HAP-1 (cell line): ENCODE results near the gene ACTR6.

ENCODE experiments used
- DNase-seq, 2 experiments: peaks; one replicate each; pipeline ENCODE4 v3.0.0-alpha.2; 2016 to 2020; ENCODE audit warnings: low spot score in 2 of 2
- H3K27me3 ChIP-seq: fragments of 250-450 bp; sonication (Bioruptor Pico); 2 replicates; pipeline ENCODE4 v1.5.1; 2020; ENCODE audit warnings: low read depth, mild to moderate bottlenecking, moderate library complexity
- H3K36me3 ChIP-seq: fragments of 250-450 bp; sonication (Bioruptor Pico); replicated peaks from 2 replicates; pipeline ENCODE4 v1.5.1; 2020; ENCODE audit warnings: mild to moderate bottlenecking
- H3K4me1 ChIP-seq: fragments of 250-450 bp; sonication (Bioruptor Pico); 2 replicates; pipeline ENCODE4 v1.5.1; 2020; ENCODE audit warnings: mild to moderate bottlenecking
- H3K4me3 ChIP-seq: fragments of 250-450 bp; sonication (Bioruptor Pico); 2 replicates; pipeline ENCODE4 v1.5.1; 2020; ENCODE audit warnings: mild to moderate bottlenecking, moderate library complexity
- H3K9me3 ChIP-seq: fragments of 250-450 bp; sonication (Bioruptor Pico); 2 replicates; pipeline ENCODE4 v1.5.1; 2020; ENCODE audit warnings: mild to moderate bottlenecking, moderate library complexity
- in situ Hi-C: fragments of 300-500 bp; cut with MboI; formaldehyde crosslinking; loops from 3 replicates; pipeline ENCODE4 v1.14.3; 2020; ENCODE audit warnings: low sequenced_read_pairs, inconsistent platforms, mixed read lengths

The ACTR6 gene

GRCh38 chr12:100200463-100201181 is at the start of gene ACTR6:
Gene ACTR6, plus strand, starts transcription at chr12:100200815. Its CDS starts 37 bp downstream, at chr12:100200852.
- H3K4me1 ChIP-seq = peaks cover 8% of the 10 kb centered on the region
- H3K27me3 ChIP-seq = no peaks in the 10 kb centered on the region
- no peaks in the 10 kb centered on the region for H3K9me3 ChIP-seq
- in situ Hi-C loops = no loop called here
- peaks cover 1% of the 10 kb centered on the region; the same call in 1 of the 2 replicates for H3K36me3 ChIP-seq
- peak within 1 kb of the TSS; percentile 59 for H3K4me3 ChIP-seq
- DNase-seq = peak; percentile 91 to 97

DNA sequence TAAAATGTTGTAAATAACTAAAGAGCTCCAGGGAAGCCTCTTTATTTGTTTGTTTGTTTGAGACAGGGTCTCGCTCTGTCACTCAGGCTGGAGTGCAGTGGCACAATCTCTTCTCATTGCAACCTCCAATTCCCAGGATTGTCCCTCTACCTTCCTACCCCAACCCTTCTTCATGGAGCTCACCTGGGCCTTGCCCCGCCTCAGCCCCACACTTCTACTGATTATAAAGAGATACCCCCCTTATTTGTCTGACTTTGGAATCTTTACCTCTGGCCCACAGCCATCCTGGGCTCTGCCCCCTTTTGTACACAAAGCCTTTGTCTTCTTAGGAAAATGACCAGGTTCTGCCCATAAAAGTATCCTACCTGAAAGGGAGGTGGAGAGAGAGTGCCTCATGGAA is 48.8 kb upstream of the ACTR6 start:
- Histone ChIP-seq H3K4me3 (no peak overlapping the region), H3K27me3 (no peaks in the 10 kb centered on the region), H3K9me3 (no peaks in the 10 kb centered on the region), H3K4me1 (peaks cover 6% of the 10 kb centered on the region), H3K36me3 (no peaks in the 10 kb centered on the region)
- in situ Hi-C loops = no loop called here
- DNase-seq = no peak

GRCh38 chr12:100153131-100153530 is 47.5 kb upstream of the ACTR6 start:
- in situ Hi-C loops = no loop called here

DNA sequence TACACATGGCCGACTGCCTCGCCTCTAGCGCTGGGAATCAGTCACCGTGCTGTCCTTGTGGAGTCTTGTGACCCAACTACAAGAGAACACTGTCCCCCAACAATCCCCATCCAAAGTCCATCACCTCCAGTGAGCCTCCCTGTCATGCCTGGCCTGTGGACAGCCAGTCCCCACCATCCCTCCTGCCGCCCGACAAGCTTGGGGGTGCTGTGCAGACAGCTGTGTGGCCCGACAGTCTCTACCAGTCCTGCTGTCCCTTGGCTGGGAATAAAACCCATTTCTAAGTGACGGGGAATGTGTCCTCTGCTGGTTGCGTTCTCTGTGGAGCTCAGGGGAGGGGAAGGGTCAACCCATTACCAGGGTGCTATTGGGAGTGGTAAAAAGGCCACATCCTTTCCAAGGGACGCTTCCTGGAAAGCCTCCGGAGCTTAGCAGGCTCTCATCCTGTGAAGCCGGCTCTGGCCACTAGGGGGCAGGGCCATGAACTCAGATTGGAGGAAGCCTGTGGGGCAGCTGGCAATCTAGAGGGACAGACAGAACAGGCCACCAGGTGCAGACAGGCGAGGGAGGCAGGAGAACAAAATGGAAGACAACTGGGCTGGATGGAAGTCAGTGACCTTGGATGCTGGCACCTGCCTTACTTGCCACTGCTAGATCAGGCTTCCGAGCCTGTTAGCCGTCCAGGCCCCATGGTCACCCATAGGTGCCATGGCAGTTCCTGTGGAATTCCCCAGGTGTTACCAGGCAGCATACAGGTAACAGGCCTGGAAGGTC is 46.0 kb upstream of the ACTR6 start:
- Histone ChIP-seq H3K4me1 (no peaks in the 10 kb centered on the region; the same call in 1 of the 2 replicates), H3K9me3 (no peaks in the 10 kb centered on the region), H3K27me3 (no peaks in the 10 kb centered on the region), H3K36me3 (no peaks in the 10 kb centered on the region), H3K4me3 (no peak overlapping the region)
- DNase-seq = peak; percentile 55 to 91
- in situ Hi-C loops = no loop called here

More at GRCh38 chr12:100153131-100153530, 47.5 kb upstream of the ACTR6 start:
- Histone ChIP-seq H3K36me3 (no peaks in the 10 kb centered on the region), H3K4me3 (no peak overlapping the region), H3K4me1 (no peaks in the 10 kb centered on the region; the same call in 1 of the 2 replicates), H3K27me3 (no peaks in the 10 kb centered on the region), H3K9me3 (no peaks in the 10 kb centered on the region)
- DNase-seq = no peak

DNA sequence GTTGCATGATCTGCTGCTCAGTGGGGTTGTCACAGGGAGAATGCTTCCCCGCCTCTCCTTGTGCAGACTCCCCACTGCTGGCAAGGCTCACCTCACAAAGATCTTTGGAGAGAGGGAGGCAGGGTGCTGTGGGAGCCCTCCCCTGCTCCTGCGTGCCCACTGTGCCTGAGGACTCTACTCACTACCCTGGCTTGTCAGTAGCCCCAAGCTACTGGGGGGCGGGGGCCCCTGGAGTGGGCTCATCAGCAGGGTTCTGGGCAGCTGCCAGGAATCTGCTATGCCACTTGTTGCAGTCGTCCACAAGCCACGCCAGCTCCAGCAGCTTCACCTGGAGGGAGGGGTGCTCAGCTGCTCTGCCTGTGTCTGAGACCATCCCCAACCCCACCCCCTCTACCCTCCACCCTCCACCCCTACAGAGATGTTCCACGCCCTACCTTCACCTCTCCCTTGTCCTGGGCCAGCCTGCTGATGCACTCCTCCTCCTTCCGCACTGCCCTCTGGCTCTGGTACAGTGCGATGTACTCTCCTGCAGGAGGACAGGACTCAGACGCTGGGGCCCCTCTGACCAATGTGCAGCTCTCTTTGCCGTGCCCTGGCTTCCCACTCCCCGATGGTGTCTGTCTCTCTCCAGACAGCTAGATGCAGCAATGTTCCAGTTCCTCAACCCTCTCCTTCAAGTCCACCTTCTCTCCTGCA is 43.7 kb upstream of the ACTR6 start:
- no peaks in the 10 kb centered on the region for H3K9me3 ChIP-seq
- no peaks in the 10 kb centered on the region for H3K36me3 ChIP-seq
- no peak for DNase-seq
- H3K4me3 ChIP-seq = no peak overlapping the region
- in situ Hi-C loops = no loop called here
- no peaks in the 10 kb centered on the region; the same call in 1 of the 2 replicates for H3K4me1 ChIP-seq
- no peaks in the 10 kb centered on the region for H3K27me3 ChIP-seq

DNA sequence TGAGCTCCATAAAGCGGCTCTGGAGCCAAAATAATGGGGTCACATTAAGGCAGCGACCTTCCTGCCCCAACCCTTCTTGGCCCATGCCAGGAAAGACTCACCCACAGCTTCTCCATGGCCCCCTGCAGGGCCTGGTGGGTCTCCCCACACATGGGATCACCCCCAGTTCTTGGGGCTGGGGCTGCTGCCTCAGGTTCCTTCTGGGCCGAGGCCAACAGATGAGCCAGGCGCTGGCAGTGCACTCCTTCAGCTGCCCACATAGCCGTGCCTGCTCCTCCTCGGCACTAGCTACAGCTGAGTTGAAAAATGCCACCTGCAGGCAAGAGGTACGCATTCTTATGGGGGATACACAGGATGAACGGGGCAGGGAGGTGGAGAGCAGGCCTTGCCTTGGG is 43.2 kb upstream of the ACTR6 start:
- Histone ChIP-seq H3K36me3 (no peaks in the 10 kb centered on the region), H3K4me1 (no peaks in the 10 kb centered on the region; the same call in 1 of the 2 replicates), H3K4me3 (no peak overlapping the region), H3K9me3 (no peaks in the 10 kb centered on the region), H3K27me3 (no peaks in the 10 kb centered on the region)
- in situ Hi-C loops = no loop called here
- DNase-seq = no peak

DNA sequence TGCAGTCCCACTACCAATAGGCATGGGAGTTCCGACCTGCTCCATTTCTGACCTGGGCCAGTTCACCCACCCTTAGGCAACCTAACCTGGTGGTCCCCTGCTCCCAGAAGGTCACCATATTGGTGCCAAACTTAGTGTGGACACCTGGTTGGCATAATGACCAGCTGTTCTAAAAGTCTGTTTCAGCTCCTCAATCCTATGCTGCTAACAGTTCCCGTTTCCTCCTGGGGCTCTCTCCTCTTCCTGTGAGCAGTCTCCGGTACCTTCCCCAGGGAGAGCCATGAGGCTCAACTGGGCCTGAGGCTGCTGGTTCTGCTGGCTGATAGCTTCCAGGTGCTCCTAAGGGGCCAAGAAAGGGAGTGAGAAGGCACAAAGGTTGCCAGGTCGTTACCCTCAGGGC is 42.1 kb upstream of the ACTR6 start:
- in situ Hi-C loops = no loop called here
- peaks cover 10% of the 10 kb centered on the region for H3K4me1 ChIP-seq
- no peaks in the 10 kb centered on the region for H3K9me3 ChIP-seq
- H3K27me3 ChIP-seq = no peaks in the 10 kb centered on the region
- H3K4me3 ChIP-seq = no peak overlapping the region
- no peaks in the 10 kb centered on the region for H3K36me3 ChIP-seq
- DNase-seq = no peak

DNA sequence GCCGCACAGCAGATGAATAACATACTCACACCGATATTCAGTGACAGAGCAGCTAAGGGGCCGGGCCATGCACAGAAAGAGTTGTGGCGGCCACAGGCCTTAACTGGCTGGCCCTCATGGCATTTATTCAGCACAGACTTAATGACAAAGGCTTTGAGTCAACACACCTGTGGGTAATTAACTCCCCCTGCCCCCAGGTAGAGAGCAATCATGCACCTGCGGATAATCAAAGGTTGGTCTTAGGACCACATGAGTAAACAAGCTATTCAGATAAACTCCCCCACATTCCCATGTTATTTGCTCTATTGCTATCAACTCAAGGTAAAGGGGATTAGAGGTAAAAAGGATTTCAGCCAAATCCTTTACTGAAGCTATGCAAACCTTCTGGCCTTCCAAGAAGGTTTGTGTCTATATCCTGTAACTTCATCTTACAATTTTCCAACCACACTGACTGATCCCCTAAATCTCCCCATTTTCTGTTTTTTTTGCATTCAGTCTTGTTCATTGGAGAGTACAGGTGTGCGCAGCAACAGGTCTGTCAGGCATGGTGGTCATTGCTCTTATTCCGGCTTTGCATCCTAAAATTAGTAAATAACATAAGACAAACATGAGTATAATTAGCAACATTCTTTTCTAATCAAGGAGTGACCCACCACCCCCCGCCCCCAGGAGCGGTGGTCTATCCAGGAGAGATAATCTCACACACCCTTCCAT is 41.1 kb upstream of the ACTR6 start:
- DNase-seq = no peak
- H3K4me1 ChIP-seq = peaks cover 18% of the 10 kb centered on the region
- no peaks in the 10 kb centered on the region for H3K36me3 ChIP-seq
- H3K9me3 ChIP-seq = no peaks in the 10 kb centered on the region
- in situ Hi-C loops = no loop called here
- no peak overlapping the region for H3K4me3 ChIP-seq
- no peaks in the 10 kb centered on the region for H3K27me3 ChIP-seq

DNA sequence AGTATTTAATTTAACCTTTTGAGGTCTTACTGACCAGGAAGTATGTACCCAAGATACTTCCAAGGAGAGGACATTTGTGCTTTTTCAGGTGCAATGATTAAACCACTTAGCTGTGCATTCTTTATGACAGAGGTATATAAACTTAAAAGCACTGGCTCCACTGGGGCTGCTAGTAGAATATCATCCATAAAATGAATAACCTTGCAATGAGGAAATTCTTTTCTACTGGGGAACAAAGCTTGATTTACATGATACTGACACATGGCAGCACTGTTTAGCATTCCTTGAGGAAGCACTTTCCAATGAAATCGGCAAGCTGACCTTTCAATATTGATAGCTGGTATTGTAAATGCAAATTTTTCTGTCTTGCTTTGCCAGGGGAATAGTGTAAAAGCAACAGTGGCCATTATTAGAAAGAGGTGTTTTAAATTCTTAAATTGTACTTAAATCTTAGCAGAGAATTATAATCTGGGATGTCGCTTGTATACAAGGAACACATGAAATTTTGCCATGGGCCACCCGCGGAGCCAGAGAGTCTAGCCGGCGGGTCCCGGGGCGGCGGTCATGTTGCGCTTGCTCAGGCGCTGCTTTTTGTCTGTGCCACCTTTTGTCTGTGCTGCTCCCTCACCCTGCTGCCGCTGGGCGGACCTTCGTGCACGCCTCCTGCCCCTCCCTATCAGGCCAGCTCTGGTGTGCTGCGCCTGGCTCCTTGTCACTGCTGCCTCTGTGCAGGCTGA is 37.0 kb upstream of the ACTR6 start:
- no peaks in the 10 kb centered on the region for H3K27me3 ChIP-seq
- in situ Hi-C loops = no loop called here
- H3K4me1 ChIP-seq = peaks cover 27% of the 10 kb centered on the region
- H3K4me3 ChIP-seq = peak overlapping the region; percentile 15
- peak; percentile 92 to 95 for DNase-seq
- no peaks in the 10 kb centered on the region for H3K36me3 ChIP-seq
- no peaks in the 10 kb centered on the region for H3K9me3 ChIP-seq

GRCh38 chr12:100164153-100164704 is 36.4 kb upstream of the ACTR6 start:
- DNase-seq = no peak
- H3K4me1 ChIP-seq = peaks cover 27% of the 10 kb centered on the region
- H3K27me3 ChIP-seq = no peaks in the 10 kb centered on the region
- H3K36me3 ChIP-seq = no peaks in the 10 kb centered on the region
- no peaks in the 10 kb centered on the region for H3K9me3 ChIP-seq
- in situ Hi-C loops = no loop called here
- peak overlapping the region; percentile 15 for H3K4me3 ChIP-seq

DNA sequence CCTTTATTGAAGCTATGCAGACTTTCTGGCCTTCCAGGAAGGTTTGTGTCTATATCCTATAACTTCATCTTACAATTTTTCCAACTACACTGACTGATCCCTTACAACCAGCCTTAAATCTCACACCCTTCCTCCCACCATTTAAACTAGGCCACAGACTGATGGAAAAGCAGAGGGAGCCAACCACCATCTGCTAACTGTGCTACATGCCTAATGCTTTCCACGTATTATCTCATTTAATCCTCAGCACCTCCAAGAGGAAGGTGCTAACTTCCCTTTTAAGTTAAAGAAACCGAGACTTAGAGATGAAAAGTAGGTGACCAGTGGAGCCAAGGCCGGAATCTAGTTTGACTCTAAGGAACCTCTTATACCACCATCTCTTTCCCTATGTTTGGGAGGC is 35.3 kb upstream of the ACTR6 start:
- Histone ChIP-seq H3K4me1 (peaks cover 27% of the 10 kb centered on the region), H3K9me3 (no peaks in the 10 kb centered on the region), H3K36me3 (no peaks in the 10 kb centered on the region), H3K27me3 (no peaks in the 10 kb centered on the region), H3K4me3 (no peak overlapping the region)
- DNase-seq = no peak
- in situ Hi-C loops = no loop called here

DNA sequence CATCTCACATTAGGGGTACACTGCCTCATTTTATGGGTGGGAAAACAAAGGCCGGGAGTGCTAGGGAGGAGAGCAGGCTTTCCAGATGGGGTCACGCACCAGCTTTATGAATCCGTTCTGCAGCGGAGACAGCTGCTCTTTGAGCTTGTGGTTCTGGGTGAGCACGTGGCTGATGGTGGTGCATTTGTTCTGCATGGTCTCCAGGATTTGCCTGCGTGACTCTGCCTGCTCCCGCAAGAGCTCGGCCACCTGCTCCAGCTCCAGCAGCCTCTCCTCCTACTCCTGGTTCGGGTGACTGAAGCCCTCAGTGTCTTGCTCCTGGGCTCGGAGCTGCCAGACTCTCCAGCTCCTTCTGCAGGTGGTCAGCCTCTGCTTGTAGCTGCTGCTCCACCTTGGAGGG is 34.4 kb upstream of the ACTR6 start:
- Histone ChIP-seq H3K4me1 (peaks cover 27% of the 10 kb centered on the region), H3K27me3 (no peaks in the 10 kb centered on the region), H3K4me3 (no peak overlapping the region), H3K36me3 (no peaks in the 10 kb centered on the region), H3K9me3 (no peaks in the 10 kb centered on the region)
- no peak for DNase-seq
- in situ Hi-C loops = no loop called here

- no peaks in the 10 kb centered on the region for H3K9me3 ChIP-seq
- H3K36me3 ChIP-seq = no peaks in the 10 kb centered on the region
- H3K27me3 ChIP-seq = no peaks in the 10 kb centered on the region
- DNase-seq = no peak
- peaks cover 17% of the 10 kb centered on the region for H3K4me1 ChIP-seq
- H3K4me3 ChIP-seq = no peak overlapping the region
- in situ Hi-C loops = no loop called here
These were observed 32.1 kb upstream of the ACTR6 start for GRCh38 chr12:100168562-100168961.
